OCI-LY7 (cell line): ENCODE results near the gene PCYT2. TPM values are rescaled to one million over a fixed set of nuclear protein-coding genes. Genes with fewer than 3 reads are reported as not detected.

Experiments
- BruUV-seq: library from RNA; stranded (reverse); fragments of 400-500 nt; replicated peaks from 2 replicates; lab custom pipeline; 2021; lab: Mats Ljungman, UMichigan
- CTCF ChIA-PET: fragments of 300-600 bp; sonication (Branson Sonifier 250); formaldehyde crosslinking; loops from one replicate; lab custom pipeline; 2022; ENCODE audit warnings: antibody characterized with exemption; ENCODE audit not compliant: unreplicated experiment; lab: Charles Lee
- POLR2A ChIA-PET: fragments of 300-600 bp; sonication (Branson Sonifier 250); formaldehyde crosslinking; loops from one replicate; lab custom pipeline; 2022; ENCODE audit warnings: antibody characterized with exemption; lab: Charles Lee
- DNase-seq: peaks from one replicate; pipeline ENCODE4 v3.0.0-alpha.2; 2015; ENCODE audit warnings: low spot score
- H2AFZ ChIP-seq: fragments of 200-600 bp; sonication (generic), shearing (Covaris generic); 2 replicates; pipeline ENCODE4 v1.6.1; 2014; ENCODE audit warnings: mild to moderate bottlenecking, antibody characterized with exemption, low read length, moderate library complexity
- H3K27ac ChIP-seq: fragments of 200-600 bp; sonication (generic); 2 replicates; pipeline ENCODE4 v1.5.1; 2014; ENCODE audit warnings: mixed run types, low read depth, mild to moderate bottlenecking, moderate library complexity, low read length, inconsistent platforms; ENCODE audit not compliant: poor library complexity, severe bottlenecking
- H3K36me3 ChIP-seq: fragments of 200-600 bp; sonication (generic); 2 replicates; pipeline ENCODE4 v1.6.1; 2014; ENCODE audit warnings: mild to moderate bottlenecking, antibody characterized with exemption, low read length, moderate library complexity, mixed read lengths; ENCODE audit not compliant: insufficient read depth
- H3K4me1 ChIP-seq: fragments of 200-600 bp; sonication (generic); 2 replicates; pipeline ENCODE4 v1.5.1; 2014; ENCODE audit warnings: mild to moderate bottlenecking, low read length; ENCODE audit not compliant: insufficient read depth, poor library complexity, severe bottlenecking
- H3K4me2 ChIP-seq: fragments of 200-600 bp; sonication (generic); 2 replicates; pipeline ENCODE4 v1.6.1; 2014; ENCODE audit warnings: mild to moderate bottlenecking, low read length
- H3K4me3 ChIP-seq: fragments of 200-600 bp; sonication (generic); 2 replicates; pipeline ENCODE4 v1.5.1; 2014; ENCODE audit warnings: mild to moderate bottlenecking, low read depth, low read length; ENCODE audit not compliant: poor library complexity, severe bottlenecking
- H3K79me2 ChIP-seq: fragments of 200-600 bp; sonication (generic); 2 replicates; pipeline ENCODE4 v1.6.1; 2016; ENCODE audit warnings: low read depth, mild to moderate bottlenecking, low read length, moderate library complexity, mixed read lengths; ENCODE audit not compliant: insufficient read depth
- H3K9me2 ChIP-seq: fragments of 200-600 bp; sonication (generic); 2 replicates; pipeline ENCODE4 v1.6.1; 2016; ENCODE audit warnings: mild to moderate bottlenecking, low read length, mixed read lengths; ENCODE audit not compliant: insufficient read depth
- H3K9me3 ChIP-seq: fragments of 200-600 bp; sonication (generic); 2 replicates; pipeline ENCODE4 v1.6.1; 2014; ENCODE audit warnings: mild to moderate bottlenecking, mixed run types, low read length, mixed read lengths
- H4K20me1 ChIP-seq: fragments of 200-600 bp; sonication (generic); 2 replicates; pipeline ENCODE4 v1.6.1; 2014; ENCODE audit warnings: mild to moderate bottlenecking, antibody characterized with exemption, low read length, moderate library complexity, mixed read lengths; ENCODE audit not compliant: insufficient read depth
- EZH2phosphoT487 ChIP-seq: fragments of 200-600 bp; sonication (generic); IDR thresholded peaks from 2 replicates; pipeline ENCODE4 v1.6.1; 2018; ENCODE audit warnings: low read depth, borderline replicate concordance, mild to moderate bottlenecking, mixed run types, antibody characterized with exemption, low read length, moderate library complexity, mixed read lengths
- intact Hi-C: fragments of 100-400 bp; cut with micrococcal nuclease; formaldehyde crosslinking; loops from one replicate; pipeline ENCODE4 v1.10.0; 2022; ENCODE audit not compliant: unreplicated experiment
- total RNA-seq, 2 experiments: library from RNA; depleted of rRNA in 1 of 2; stranded (reverse); fragments of >200 nt in 1 of 2; shearing (Covaris generic) in 1 of 2; gene quantifications; 2 replicates each; pipeline ENCODE4 v1.2.3, GENCODE V29; 2014 to 2022
- TF ChIP-seq, protein P1 (sequence below): fragments of 200-600 bp; sonication (generic); conservative IDR thresholded peaks from 2 replicates; pipeline ENCODE4 v1.5.1; 2014; ENCODE audit warnings: mild to moderate bottlenecking, antibody characterized with exemption, low read length, moderate library complexity, mixed read lengths

The PCYT2 gene
- total RNA-seq, 2 experiments from 2014 or later = 70.1 to 104 TPM

DNA sequence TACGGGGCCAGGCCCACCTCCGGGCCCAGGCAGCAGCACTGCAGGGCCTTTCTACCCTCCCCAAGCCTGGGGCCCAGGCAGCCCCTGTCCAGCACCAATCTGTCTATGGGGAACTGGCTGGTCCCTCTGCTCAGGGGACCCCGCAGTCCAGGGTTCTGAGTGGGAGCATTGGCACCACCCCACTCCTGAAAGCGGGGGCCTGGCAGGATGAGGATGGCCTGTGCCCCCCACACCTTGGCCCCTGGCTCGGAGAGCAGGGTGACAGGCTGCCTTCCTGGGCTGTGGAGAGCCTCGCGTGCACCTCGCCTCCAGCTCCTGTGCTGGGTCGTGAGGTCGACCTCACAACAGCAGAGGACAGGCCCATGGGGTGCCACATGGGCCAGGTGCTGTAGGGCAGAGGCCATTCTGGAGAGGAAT, 7.8 kb downstream of the PCYT2 start:
- Histone ChIP-seq H3K36me3 (peaks cover 48% of the 10 kb centered on the region; the same call in 1 of the 2 replicates), H4K20me1 (no peaks in the 10 kb centered on the region; the same call in 1 of the 2 replicates), H3K4me3 (no peak overlapping the region), H3K4me1 (no peaks in the 10 kb centered on the region), H3K27ac (no peak overlapping the region), H3K9me2 (no peaks in the 10 kb centered on the region), H3K79me2 (no peaks in the 10 kb centered on the region), H3K9me3 (no peaks in the 10 kb centered on the region), H3K4me2 (no peak overlapping the region), H2AFZ (no peak overlapping the region)
- ChIA-PET CTCF (no interaction called here), POLR2A (no interaction called here)
- DNase-seq = no peak
- intact Hi-C loops = no loop called here
- BruUV-seq = no TSS peak
- TF ChIP-seq, protein P1, sequence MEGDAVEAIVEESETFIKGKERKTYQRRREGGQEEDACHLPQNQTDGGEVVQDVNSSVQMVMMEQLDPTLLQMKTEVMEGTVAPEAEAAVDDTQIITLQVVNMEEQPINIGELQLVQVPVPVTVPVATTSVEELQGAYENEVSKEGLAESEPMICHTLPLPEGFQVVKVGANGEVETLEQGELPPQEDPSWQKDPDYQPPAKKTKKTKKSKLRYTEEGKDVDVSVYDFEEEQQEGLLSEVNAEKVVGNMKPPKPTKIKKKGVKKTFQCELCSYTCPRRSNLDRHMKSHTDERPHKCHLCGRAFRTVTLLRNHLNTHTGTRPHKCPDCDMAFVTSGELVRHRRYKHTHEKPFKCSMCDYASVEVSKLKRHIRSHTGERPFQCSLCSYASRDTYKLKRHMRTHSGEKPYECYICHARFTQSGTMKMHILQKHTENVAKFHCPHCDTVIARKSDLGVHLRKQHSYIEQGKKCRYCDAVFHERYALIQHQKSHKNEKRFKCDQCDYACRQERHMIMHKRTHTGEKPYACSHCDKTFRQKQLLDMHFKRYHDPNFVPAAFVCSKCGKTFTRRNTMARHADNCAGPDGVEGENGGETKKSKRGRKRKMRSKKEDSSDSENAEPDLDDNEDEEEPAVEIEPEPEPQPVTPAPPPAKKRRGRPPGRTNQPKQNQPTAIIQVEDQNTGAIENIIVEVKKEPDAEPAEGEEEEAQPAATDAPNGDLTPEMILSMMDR = no peak
- no peak for TF ChIP-seq EZH2phosphoT487

DNA sequence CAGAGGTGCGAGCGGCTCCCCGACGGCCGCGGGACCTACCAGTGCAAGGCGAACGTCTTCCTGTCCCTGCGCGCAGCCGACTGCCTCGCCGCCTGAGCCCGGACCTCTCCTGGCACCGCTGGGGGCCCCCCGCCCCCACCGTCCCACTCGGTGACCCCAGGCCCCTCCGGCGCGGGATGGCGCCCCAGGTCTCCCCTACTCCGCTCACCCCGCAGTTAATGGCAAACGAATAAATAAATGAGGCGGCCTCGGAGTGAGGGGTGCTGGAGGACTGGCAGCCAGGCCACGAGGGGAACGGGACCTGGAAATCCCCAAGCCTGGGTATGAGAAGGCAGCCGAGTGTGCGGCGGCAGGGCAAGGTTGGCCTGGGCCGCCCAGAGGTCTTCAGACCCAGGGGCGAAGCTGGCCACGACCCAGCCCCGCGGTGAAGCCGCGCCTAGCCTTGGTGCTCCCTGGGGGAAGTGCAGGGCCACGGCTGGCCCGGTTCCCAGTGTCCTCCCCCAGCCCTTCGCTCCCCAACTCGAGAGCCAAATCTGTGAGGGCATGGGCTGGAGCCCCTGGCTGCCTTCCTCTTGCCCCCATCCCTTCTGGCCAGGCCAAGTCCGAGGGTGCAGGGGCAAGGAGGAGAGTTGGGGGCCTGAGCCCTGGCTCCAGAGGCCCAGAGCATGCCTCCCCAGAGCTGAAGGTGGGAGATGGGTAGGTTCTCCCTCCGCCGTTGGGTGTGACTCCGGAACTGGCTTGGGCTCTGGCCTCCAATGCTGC, 8.4 kb downstream of the PCYT2 start:
- H3K27ac ChIP-seq = no peak overlapping the region
- BruUV-seq = no TSS peak
- H3K36me3 ChIP-seq = peaks cover 48% of the 10 kb centered on the region
- CTCF ChIA-PET = no interaction called here
- POLR2A ChIA-PET = no interaction called here
- H3K9me2 ChIP-seq = no peaks in the 10 kb centered on the region
- no peaks in the 10 kb centered on the region; the same call in 1 of the 2 replicates for H4K20me1 ChIP-seq
- H2AFZ ChIP-seq = no peak overlapping the region
- H3K4me1 ChIP-seq = no peaks in the 10 kb centered on the region
- H3K79me2 ChIP-seq = no peaks in the 10 kb centered on the region
- no peak overlapping the region for H3K4me3 ChIP-seq
- DNase-seq = no peak
- H3K9me3 ChIP-seq = no peaks in the 10 kb centered on the region
- H3K4me2 ChIP-seq = no peak overlapping the region
- TF ChIP-seq EZH2phosphoT487 = no peak
- TF ChIP-seq, protein P1 = no peak
- intact Hi-C loops = no loop called here

DNA sequence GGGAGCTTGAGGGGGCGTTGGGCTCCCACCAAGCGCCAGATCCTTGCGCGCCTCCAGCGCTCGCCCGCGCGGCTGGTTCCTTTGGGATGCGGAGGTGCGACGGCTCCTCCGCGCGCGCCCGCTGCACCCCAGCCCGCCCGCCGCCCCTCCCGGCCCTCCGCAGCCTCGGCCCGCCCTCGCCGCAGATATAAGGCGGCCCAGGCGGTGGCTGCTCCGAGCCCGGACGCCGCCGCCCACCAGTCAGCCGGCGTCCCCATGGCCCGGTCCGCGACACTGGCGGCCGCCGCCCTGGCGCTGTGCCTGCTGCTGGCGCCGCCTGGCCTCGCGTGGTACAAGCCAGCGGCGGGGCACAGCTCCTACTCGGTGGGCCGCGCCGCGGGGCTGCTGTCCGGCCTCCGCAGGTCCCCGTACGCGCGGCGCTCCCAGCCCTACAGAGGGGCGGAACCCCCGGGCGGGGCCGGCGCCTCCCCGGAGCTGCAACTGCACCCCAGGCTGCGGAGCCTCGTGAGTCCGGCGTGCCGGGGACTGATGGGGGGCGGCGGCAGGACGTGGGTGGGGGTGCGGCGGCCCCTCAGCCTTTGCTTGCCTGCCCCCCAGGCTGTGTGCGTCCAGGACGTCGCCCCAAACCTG, 9.1 kb downstream of the PCYT2 start, which contains the start of gene NPB:
Gene NPB, plus strand, starts transcription at position 216 of the 630 bp plus-strand sequence. Its CDS starts 40 bp downstream, at position 256.
- H3K9me2 ChIP-seq = no peaks in the 10 kb centered on the region
- no peaks in the 10 kb centered on the region for H3K9me3 ChIP-seq
- H3K4me2 ChIP-seq = no peak within 1 kb of the TSS
- H3K4me1 ChIP-seq = no peaks in the 10 kb centered on the region
- intact Hi-C loops = no loop called here
- no peak within 1 kb of the TSS for H2AFZ ChIP-seq
- no peaks in the 10 kb centered on the region; the same call in 1 of the 2 replicates for H4K20me1 ChIP-seq
- POLR2A ChIA-PET = no interaction called here
- peaks cover 48% of the 10 kb centered on the region for H3K36me3 ChIP-seq
- DNase-seq = no peak
- no TSS peak for BruUV-seq
- H3K27ac ChIP-seq = no peak within 1 kb of the TSS
- TF ChIP-seq EZH2phosphoT487 = no peak
- TF ChIP-seq, protein P1 = no peak
- no peak within 1 kb of the TSS for H3K4me3 ChIP-seq
- CTCF ChIA-PET = no interaction called here
- no peaks in the 10 kb centered on the region for H3K79me2 ChIP-seq
